Measurements from ENCODE around the gene SDCCAG8. TPM values are rescaled to one million over a fixed set of nuclear protein-coding genes. Genes with fewer than 3 reads are reported as not detected.

SDCCAG8 gene
- total RNA-seq, 2 donors from 2014 or later, result 25.7 to 36.9 TPM

GRCh38 chr1:243273945-243274344 is 18.1 kb downstream of the SDCCAG8 start:
- Mint-ChIP-seq H3K36me3 (ENCODE audit: low read depth) (peaks cover 7% of the 10 kb centered on the region), H3K4me1 (peaks cover 5% of the 10 kb centered on the region), H3K27me3 (no peaks in the 10 kb centered on the region), H3K4me3 (no peak overlapping the region), H3K27ac (no peak overlapping the region)
- DNase-seq (no peak), ATAC-seq (no peak)
- H3K9me3 ChIP-seq (ENCODE audit: control insufficient read depth, low read length, poor library complexity, severe bottlenecking), result no peaks in the 10 kb centered on the region

- ATAC-seq (no peak), DNase-seq (no peak)
- no peaks in the 10 kb centered on the region for H3K9me3 ChIP-seq (ENCODE audit: control insufficient read depth, low read length, poor library complexity, severe bottlenecking)
- H3K4me1 Mint-ChIP-seq, result peaks cover 2% of the 10 kb centered on the region
- H3K27ac Mint-ChIP-seq, result no peak overlapping the region
- H3K27me3 Mint-ChIP-seq, result no peaks in the 10 kb centered on the region
- H3K4me3 Mint-ChIP-seq, result no peak overlapping the region
- peaks cover 7% of the 10 kb centered on the region for H3K36me3 Mint-ChIP-seq (ENCODE audit: low read depth)
These were observed 19.5 kb downstream of the SDCCAG8 start for GRCh38 chr1:243275316-243275715.

- Mint-ChIP-seq H3K27ac (no peak overlapping the region), H3K4me1 (no peaks in the 10 kb centered on the region), H3K27me3 (no peaks in the 10 kb centered on the region), H3K4me3 (no peak overlapping the region), H3K36me3 (ENCODE audit: low read depth) (peaks cover 8% of the 10 kb centered on the region)
- ATAC-seq (no peak), DNase-seq (no peak)
- H3K9me3 ChIP-seq (ENCODE audit: control insufficient read depth, low read length, poor library complexity, severe bottlenecking), result no peaks in the 10 kb centered on the region
These were observed 24.8 kb downstream of the SDCCAG8 start for GRCh38 chr1:243280571-243281129.

GRCh38 chr1:243281672-243282071 is 25.8 kb downstream of the SDCCAG8 start:
- no peaks in the 10 kb centered on the region for H3K27me3 Mint-ChIP-seq
- H3K4me1 Mint-ChIP-seq, result peaks cover 2% of the 10 kb centered on the region
- DNase-seq (no peak), ATAC-seq (no peak)
- no peak overlapping the region for H3K27ac Mint-ChIP-seq
- H3K36me3 Mint-ChIP-seq (ENCODE audit: low read depth), result peaks cover 10% of the 10 kb centered on the region
- H3K9me3 ChIP-seq (ENCODE audit: control insufficient read depth, low read length, poor library complexity, severe bottlenecking), result no peaks in the 10 kb centered on the region
- no peak overlapping the region for H3K4me3 Mint-ChIP-seq

GRCh38 chr1:243286409-243287122 is 30.7 kb downstream of the SDCCAG8 start:
- ATAC-seq, result no peak
- Mint-ChIP-seq H3K4me3 (no peak overlapping the region), H3K36me3 (ENCODE audit: low read depth) (peaks cover 20% of the 10 kb centered on the region), H3K27ac (no peak overlapping the region), H3K27me3 (no peaks in the 10 kb centered on the region), H3K4me1 (peaks cover 8% of the 10 kb centered on the region)
- no peak for DNase-seq
- no peaks in the 10 kb centered on the region for H3K9me3 ChIP-seq (ENCODE audit: control insufficient read depth, low read length, poor library complexity, severe bottlenecking)

GRCh38 chr1:243287123-243287460 is 31.3 kb downstream of the SDCCAG8 start:
- peaks cover 8% of the 10 kb centered on the region for H3K4me1 Mint-ChIP-seq
- no peak for ATAC-seq
- H3K9me3 ChIP-seq (ENCODE audit: control insufficient read depth, low read length, poor library complexity, severe bottlenecking), result no peaks in the 10 kb centered on the region
- peak overlapping the region; percentile 90 for H3K27ac Mint-ChIP-seq
- peaks cover 20% of the 10 kb centered on the region for H3K36me3 Mint-ChIP-seq (ENCODE audit: low read depth)
- H3K4me3 Mint-ChIP-seq, result no peak overlapping the region
- DNase-seq, result no peak
- no peaks in the 10 kb centered on the region for H3K27me3 Mint-ChIP-seq

- peaks cover 18% of the 10 kb centered on the region for H3K36me3 Mint-ChIP-seq (ENCODE audit: low read depth)
These were observed 31.8 kb downstream of the SDCCAG8 start for GRCh38 chr1:243287652-243288051.

GRCh38 chr1:243288062-243288461 is 32.2 kb downstream of the SDCCAG8 start:
- Mint-ChIP-seq H3K36me3 (ENCODE audit: low read depth) (peaks cover 18% of the 10 kb centered on the region), H3K4me3 (no peak overlapping the region), H3K27ac (peak overlapping the region; percentile 90), H3K27me3 (no peaks in the 10 kb centered on the region), H3K4me1 (peaks cover 8% of the 10 kb centered on the region)
- no peak for ATAC-seq
- no peaks in the 10 kb centered on the region for H3K9me3 ChIP-seq (ENCODE audit: control insufficient read depth, low read length, poor library complexity, severe bottlenecking)
- no peak for DNase-seq

More at GRCh38 chr1:243287652-243288051, 31.8 kb downstream of the SDCCAG8 start:
- H3K27me3 Mint-ChIP-seq, result no peaks in the 10 kb centered on the region
- no peak overlapping the region for H3K4me3 Mint-ChIP-seq
- peak overlapping the region; percentile 90 for H3K27ac Mint-ChIP-seq
- DNase-seq (no peak), ATAC-seq (peak; percentile 55)
- H3K9me3 ChIP-seq (ENCODE audit: control insufficient read depth, low read length, poor library complexity, severe bottlenecking), result no peaks in the 10 kb centered on the region
- H3K4me1 Mint-ChIP-seq, result peaks cover 8% of the 10 kb centered on the region

- no peaks in the 10 kb centered on the region for H3K9me3 ChIP-seq (ENCODE audit: control insufficient read depth, low read length, poor library complexity, severe bottlenecking)
- Mint-ChIP-seq H3K27me3 (no peaks in the 10 kb centered on the region), H3K36me3 (ENCODE audit: low read depth) (peaks cover 21% of the 10 kb centered on the region), H3K27ac (no peak overlapping the region), H3K4me3 (no peak overlapping the region), H3K4me1 (peaks cover 8% of the 10 kb centered on the region)
- DNase-seq, result no peak
- no peak for ATAC-seq
These were observed 35.5 kb downstream of the SDCCAG8 start for GRCh38 chr1:243291292-243291691.

GRCh38 chr1:243292117-243292516 is 36.3 kb downstream of the SDCCAG8 start:
- Mint-ChIP-seq H3K27ac (no peak overlapping the region), H3K4me1 (peaks cover 6% of the 10 kb centered on the region), H3K27me3 (no peaks in the 10 kb centered on the region), H3K36me3 (ENCODE audit: low read depth) (peaks cover 20% of the 10 kb centered on the region), H3K4me3 (no peak overlapping the region)
- no peak for DNase-seq
- ATAC-seq, result no peak
- H3K9me3 ChIP-seq (ENCODE audit: control insufficient read depth, low read length, poor library complexity, severe bottlenecking), result no peaks in the 10 kb centered on the region

- Mint-ChIP-seq H3K27ac (no peak overlapping the region), H3K36me3 (ENCODE audit: low read depth) (peaks cover 21% of the 10 kb centered on the region), H3K27me3 (no peaks in the 10 kb centered on the region), H3K4me1 (no peaks in the 10 kb centered on the region), H3K4me3 (no peak overlapping the region)
- no peak for ATAC-seq
- DNase-seq, result no peak
- H3K9me3 ChIP-seq (ENCODE audit: control insufficient read depth, low read length, poor library complexity, severe bottlenecking), result no peaks in the 10 kb centered on the region
These were observed 38.3 kb downstream of the SDCCAG8 start for GRCh38 chr1:243293941-243294722.

- no peak for ATAC-seq
- no peaks in the 10 kb centered on the region for H3K4me1 Mint-ChIP-seq
- peaks cover 21% of the 10 kb centered on the region for H3K36me3 Mint-ChIP-seq (ENCODE audit: low read depth)
- no peaks in the 10 kb centered on the region for H3K27me3 Mint-ChIP-seq
- no peak for DNase-seq
- H3K27ac Mint-ChIP-seq, result no peak overlapping the region
- H3K4me3 Mint-ChIP-seq, result no peak overlapping the region
- no peaks in the 10 kb centered on the region for H3K9me3 ChIP-seq (ENCODE audit: control insufficient read depth, low read length, poor library complexity, severe bottlenecking)
These were observed 38.9 kb downstream of the SDCCAG8 start for GRCh38 chr1:243294723-243295121.

- Mint-ChIP-seq H3K4me1 (no peaks in the 10 kb centered on the region), H3K4me3 (no peak overlapping the region), H3K36me3 (ENCODE audit: low read depth) (peaks cover 15% of the 10 kb centered on the region), H3K27me3 (no peaks in the 10 kb centered on the region), H3K27ac (no peak overlapping the region)
- no peaks in the 10 kb centered on the region for H3K9me3 ChIP-seq (ENCODE audit: control insufficient read depth, low read length, poor library complexity, severe bottlenecking)
- DNase-seq, result no peak
- no peak for ATAC-seq
These were observed 43.2 kb downstream of the SDCCAG8 start for GRCh38 chr1:243299069-243299468.

Data from T-helper 17 cell (primary cell).